ENCODE measurements around the gene TET2. TPM values are rescaled to one million over a fixed set of nuclear protein-coding genes. Genes with fewer than 3 reads are reported as not detected.

The TET2 gene
- polyA plus RNA-seq, 1 donor = 29.1 TPM

DNA sequence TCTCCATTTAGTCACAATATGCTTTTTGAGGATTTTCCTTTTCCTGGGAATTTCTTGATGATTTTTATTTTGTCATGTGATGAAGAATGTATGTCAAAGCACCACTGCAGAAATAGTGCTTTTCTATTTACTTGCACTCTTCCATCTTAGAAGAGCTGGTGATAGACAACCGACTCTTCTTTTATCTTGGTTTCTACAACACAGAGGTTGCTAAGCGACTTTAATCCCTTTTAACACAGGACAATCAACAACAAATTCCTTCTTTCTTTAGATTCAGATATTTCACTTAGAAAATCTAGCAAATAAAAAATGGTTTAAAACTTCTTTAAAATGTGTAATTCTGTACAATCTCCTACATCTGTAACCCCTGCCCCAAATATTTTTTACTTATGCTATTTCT is 34.6 kb downstream of the TET2 start:
- DNase-seq = no peak

DNA sequence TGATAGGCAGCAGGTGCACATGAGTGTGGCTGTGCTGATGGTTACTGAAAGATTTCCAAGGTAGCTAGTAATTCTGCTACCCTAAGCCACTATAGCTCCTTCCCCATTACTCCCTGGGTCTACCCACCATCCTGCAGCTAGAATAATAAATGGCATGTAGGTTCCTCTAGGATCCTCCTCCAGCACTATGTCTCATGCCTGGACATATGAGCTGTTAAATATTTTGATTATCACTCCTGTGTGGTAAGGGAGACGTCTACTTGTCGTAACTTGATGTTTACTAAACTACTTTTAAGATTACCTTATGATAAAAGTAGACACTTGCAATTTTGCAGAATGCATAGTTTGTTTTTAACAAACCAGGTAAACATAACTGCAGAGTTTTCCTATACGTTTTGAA is 35.5 kb downstream of the TET2 start:
- no peak for DNase-seq

DNA sequence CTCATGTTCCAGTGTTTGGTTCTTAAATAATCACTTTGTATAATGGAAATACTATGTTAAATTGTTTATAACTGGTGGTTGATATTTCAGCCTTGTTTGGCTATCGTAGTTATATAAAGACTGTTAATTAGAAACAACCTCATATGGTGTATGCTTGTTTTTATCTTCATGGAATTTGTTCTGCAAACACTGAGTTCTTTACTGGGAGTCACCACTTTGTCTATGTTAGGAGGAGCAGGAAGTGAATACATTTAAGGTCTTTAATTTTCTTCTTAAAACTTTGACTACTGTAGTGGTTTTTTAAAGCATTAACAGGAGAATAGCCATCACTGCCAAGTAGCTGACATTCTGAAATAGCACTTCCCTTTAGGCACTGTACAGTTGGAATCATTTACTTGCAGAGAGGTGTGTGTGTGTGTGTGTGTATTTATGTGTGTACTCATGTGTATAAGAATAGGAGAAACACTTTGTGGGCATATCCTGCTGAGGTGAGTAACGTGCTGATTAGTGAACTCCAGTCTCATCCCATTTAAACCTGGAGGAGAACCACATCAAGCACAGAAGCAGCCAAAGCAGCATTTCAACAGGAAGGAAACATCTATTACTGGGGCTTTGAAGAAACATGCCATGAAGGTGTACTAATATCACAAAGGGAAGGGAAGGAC is 37.8 kb downstream of the TET2 start:
- DNase-seq = no peak

DNA sequence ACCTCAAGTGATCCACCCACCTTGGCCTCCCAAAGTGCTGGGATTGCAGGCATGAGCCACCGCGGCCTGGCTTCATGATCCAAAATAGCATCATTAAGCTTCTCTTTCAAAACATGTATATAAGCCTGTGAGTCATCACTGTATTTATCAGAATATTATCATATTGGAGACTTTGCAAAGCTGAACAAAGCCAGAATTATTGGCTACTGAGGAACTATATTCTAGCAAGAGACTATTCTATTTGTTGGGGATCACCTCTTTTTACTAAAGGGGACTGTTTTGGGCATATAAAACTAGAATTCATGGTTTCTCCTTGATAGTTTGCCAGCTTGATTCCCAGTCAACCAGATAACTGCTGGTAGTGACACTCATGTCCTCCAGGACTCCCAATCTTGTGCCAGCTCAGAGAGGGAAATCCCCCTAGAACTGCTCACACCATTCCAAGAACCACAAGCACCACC is 40.1 kb downstream of the TET2 start:
- no peak for DNase-seq

DNA sequence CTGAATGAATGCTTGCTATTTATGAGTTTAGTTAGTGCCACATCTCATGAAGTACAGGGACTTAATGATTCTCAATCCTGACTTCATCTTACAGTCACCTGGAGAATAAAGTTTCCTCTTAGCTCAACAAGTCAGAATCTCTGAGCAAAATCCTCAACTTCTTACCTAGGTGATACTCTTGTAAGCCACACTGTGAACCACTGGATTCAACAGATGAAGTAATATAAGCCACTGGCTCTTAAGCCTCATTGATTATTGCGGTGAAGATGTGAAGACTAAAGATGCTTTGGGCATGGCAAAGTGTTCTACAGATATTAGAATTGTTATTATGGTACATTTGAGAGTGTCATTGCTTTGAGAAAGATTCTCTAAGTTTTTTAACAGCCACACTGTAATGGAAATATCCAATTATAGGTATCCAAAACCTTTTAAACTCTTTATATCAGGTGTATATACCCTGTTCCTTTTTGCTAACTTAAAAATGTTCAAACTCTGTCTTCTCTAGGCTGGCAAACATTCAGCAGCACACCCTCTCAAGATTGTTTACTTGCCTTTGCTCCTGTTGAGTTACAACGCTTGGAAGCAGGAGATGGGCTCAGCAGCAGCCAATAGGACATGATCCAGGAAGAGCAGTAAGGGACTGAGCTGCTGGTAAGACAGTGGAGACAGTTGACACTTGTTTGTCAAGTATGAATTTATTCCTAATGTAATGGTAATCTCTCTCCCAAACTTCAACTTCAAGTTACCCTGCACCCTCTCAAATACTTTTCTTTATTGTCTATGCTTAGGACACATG is 43.4 kb downstream of the TET2 start:
- no peak for DNase-seq

DNA sequence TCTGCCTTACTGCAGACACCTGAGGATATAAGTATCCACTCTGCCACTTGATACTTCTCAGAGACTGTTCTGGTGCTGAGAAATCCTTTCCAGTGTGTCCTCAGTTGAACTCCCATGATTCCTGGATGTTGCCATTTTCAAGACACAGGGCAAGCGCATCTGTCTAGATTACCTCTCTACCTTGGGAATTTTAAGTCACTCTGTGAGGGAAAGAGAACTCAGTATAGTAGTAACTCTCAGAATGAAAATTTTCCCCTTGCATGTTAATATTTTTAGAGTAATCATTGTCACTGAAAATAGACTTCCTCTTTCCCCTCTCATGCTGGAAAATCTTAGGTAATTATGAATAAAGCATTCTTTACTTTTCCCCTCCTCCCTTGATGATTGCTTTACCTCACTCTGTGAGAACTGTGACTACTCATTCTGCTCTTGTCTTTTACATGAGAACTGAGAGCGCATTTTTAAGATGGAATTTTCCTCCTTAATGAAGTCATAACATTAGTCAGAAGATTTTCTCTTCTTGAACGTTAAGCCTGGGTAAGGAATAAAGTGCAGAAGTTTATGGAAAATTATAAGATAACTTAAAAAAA is 45.0 kb downstream of the TET2 start:
- DNase-seq = no peak

DNA sequence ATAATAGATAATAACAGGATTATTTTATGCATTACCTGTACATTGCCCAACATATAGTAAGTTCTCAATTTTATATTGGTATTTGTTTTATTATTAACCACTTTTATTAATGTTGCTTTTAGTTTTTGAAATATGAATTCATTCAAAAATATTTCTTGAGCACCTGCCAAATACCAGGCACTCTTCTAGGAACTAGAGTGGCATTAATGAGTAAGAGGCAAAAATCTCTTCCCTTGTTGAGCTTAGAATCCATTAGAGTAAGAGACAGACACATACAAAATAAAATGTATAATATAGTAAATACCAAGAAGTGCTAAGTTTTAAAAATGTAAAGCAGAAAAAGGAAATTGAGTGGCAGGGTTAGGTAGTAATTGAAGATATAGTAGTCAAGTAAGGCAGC is 45.8 kb downstream of the TET2 start:
- no peak for DNase-seq

DNA sequence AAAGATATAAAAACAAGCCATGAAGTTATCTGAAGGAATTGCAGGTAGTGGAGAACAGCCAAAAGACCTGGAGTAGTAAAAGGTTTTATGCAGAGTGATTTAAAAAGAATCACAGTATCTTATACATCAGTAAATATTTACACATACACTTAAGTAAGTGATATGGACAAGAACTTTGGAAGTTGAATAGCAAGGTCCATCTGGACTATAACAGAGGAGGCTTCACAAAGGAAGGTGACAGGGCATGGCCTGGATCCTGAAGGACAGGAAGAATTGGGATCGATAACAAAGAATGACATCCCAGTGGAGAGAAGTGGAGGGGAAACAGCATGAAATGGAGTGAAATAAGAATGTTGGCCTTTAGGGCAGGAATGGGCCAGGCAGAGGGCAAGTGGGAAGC is 46.2 kb downstream of the TET2 start:
- no peak for DNase-seq

DNA sequence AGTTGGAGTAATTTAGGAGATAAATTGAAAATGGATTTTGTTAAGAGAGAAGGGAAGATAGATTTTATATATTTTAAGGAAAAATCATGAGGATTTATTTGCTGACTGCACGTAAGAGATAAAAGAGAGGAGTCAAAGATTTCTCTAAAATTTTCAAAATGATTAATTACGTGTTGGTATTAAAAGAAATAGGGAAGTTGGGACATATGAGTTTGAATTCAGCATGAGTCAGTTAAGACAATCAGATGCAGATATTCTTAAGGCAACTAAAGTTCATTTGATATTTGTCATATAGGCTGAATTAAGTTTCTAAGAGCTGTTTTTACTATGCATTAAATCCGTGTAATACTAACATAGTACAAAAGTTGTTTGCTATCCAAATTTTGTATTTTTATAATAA is 46.9 kb downstream of the TET2 start:
- no peak for DNase-seq

DNA sequence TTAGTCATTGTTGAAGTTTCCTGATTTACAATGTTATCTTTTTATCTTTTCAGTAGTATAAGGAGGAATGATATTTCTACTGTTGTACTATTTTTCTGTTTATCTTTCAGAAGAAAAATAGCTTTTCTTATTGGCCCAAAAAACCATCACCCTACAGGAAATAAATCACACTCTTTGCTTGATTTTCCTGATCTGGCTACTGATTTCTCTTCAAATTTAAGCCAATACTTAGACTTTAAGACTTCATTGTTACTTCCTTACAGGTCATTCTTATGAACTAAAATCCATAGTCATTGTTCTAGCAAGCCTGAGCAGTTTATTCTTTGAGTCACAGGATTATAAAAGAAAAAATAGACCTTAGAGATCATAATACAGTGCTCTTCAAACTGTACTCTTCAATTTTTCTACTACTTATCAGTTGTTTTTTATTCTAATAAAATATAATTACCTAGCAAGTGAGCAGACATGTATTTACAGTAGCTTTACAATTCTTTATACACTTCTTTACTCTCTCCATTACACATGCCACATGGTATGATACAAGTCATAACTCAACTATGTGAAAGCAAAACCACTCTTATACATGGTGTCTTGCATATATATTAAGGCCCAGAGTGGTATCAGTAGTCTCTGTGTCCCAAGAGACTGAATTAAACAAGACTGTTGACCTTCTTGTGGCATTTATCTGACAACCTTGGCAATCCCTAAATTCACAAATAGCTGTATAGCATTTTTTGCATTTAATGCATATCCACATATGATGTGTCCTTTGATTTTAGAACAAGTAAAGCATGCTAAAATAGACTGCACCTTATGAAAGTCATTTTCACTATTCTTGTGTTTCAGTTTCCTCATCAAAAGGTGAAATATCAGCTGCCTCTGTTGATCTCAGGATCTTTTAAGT is 47.9 kb downstream of the TET2 start:
- no peak for DNase-seq

DNA sequence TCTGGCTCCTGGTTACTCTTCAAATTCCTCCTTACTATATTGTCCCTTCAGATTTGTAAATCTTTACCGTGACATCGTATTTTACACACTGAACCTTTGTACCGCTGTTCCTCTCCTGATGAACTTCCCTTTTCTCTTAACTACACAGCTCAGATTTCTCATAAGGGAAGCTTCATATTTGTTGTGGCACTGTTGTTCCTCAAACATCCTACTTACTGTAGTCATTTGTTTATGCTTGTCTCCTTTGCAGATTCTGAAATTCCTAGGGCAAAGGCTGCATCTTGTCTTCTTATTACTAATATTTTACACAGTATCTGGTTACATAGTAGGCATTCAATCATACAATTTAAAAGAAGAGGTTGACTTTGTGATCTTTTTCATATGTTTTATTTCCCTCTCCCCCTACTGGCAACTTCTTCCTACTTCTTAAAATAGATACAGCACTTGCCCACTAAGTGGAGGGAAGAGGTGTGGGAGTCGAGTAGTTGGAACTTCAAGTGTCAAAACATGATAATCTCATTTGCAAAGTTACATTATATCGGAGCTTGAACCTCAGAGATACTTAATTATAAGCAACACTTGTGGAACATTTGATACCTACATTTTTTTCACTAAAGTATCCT is 50.0 kb downstream of the TET2 start:
- DNase-seq = no peak

DNA sequence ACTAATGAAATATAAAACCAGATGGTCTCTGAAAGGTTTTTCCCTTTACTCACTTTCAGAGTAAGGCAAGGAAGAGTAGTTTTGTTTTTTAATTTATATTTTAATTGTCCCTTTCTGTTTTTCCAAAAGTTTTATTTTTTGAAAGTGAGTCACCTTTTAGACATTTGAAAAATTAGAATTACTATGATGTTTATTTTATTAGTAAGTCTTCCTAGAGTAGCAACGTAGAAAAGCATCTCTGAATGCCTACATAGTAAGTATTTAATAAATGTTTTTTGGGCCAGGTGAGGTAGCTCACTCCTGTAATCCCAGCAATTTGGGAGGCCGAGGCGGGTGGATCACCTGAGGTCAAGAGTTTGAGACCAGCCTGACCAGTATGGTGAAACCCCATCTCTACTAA is 51.1 kb downstream of the TET2 start:
- DNase-seq = no peak

DNA sequence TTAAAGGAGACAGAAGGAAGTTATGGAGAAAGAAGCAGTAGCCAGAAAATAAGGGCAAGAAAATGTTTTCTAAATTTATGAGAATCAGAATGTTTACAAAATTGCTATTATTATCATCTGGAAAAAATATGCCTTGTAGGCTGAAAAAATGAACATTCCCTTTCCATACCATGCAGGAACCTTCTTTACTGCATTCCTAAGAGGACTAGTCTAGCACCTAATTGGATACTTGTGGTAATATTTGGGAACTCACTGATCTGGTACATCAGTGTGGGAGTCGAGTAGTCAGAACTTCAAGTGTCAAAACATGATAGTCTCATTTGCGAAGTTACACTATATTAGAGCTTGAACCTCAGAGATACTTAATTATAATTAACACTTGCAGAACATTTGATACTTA is 51.9 kb downstream of the TET2 start:
- no peak for DNase-seq

DNA sequence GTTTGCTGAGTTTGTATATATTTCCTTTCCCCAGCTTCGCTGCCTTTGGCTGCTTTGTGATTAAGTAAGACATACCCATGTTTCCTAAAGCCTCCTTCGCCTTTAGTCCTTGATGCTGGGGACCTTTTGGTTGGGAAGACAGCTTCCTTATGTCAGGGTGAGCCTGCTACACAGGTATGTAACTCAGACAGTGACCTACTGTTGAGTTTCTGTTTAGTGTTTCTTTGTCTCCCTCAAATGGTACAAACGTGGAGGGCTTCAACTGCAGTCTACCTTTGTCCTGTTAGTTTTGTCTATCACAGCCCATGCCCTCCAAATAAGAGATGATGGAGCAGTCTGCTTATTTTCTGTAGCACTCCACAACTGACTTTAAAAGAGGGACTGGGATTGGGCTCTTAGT is 59.5 kb downstream of the TET2 start:
- no peak for DNase-seq

DNA sequence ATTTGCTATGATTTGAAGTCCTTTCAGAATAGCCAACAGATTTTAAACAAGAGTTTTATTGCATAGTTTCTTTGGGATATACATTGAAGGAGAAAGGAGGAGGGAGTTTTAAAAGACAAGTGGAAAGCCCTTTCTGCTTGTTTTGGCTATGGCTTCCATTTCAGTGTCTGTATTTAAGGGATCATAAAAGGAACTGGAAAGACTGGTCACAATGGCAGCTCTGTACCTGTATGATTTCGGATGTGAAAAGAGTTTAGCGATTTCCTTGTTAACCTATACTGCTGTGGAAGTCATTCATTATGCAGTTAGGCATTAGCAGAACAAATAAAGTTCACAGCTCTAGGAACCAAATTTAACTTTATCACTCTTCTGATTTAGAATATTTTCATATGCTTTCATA is 60.7 kb downstream of the TET2 start:
- no peak for DNase-seq

DNA sequence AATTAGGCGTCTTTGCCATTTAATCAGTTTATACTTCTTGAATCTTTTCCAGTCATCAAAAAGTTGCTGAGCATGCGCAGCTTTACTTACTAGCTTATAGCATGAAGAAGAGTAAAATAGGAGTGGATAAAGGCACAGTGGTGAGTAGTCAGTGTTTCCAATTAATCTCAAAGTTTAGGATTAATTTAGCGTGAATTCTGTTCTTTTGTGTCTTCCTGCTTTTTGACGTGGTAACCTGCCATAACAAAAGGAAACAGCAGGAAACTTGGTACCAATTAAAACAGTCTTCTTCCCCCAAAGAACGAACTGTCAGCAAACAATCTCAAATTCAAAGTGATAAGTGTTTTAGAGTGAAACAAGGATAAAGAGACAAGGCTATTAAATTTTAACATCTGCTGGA is 61.9 kb downstream of the TET2 start:
- DNase-seq = no peak

DNA sequence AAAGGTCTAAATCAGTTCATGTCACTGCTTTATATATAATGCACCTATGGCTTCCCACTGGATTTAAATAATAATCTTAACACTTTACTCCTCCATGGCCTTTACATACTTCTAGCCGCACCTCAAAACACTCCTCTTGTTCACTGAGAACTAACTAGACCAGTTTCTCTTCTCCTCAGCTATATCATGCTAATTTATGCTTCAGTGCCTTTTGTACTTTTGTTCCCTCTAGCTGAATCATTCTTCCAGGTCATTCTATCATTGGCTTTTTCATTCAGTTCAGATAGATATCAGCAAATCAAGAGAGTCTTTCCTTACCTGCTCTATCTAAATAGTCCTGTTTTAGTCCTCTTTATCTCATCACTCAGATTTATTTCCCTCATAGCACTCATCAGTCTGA is 64.2 kb downstream of the TET2 start:
- DNase-seq = no peak

DNA sequence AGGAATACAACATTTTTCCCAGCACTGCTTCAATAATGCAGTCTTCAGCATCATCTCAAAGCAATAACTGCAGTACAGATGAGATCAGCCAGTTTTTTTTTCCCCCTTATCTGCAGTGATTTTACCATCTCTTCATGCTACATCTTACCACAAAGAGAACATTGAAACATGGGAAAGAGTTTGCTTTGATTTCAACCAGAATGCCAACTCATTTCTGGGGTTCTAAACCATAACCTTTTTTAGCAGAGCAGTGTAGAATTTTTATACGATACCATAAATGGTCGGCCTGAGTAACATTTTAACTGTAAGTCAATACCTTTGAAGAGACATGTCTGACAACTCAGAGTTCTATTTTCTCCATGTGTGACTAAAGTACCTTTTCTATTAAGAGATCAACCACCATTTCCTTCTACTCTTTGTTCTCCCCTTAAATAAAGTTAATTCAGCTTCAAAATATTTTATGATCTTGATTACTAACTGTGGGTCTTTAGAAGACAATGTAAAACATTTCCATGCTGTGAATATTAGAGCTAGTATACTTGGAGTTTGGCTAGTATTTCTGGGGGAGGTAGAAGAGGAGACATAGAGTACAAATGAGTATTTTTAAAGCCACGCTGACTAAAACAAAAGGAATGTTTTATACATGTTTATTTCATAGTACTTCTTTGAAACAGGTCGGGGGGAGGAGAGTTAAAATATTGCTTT is 69.1 kb downstream of the TET2 start:
- no peak for DNase-seq

DNA sequence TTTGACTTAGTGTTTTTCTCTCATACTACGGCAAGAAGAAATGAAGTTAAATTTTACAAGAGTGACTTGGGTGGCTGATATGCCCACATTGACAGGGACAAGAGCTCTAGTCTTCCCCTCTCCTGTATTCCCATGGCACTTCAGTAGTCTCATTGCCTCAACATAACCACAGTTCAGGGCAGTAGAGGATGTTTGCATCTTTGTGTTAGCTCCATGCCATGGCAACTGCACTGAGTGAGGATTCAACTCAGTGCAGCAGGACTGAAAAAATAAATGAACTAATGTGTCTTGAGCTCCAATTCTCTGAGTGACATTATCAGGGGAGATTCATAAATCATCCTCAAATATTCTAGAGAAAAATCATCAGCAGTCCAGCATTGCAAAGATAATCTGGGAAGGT is 78.8 kb downstream of the TET2 start:
- no peak for DNase-seq

DNA sequence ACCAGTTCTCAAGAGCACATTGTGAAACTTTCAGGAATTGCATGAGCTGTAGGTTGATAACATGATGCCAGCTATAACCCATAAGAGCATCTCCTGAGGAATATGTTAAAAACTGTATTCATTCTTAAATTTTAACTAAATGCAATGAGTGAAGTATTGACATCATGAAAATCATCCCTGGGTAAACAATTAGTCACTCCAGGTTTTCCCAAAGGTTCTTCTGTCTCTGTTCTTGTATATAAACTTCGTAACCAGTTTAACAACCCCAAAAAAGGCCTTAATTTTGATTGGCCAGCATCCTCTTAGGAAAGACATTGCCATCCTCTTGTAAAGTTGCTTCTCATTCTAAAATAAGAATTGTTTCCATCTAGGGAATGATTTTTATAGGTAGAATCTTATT is 80.4 kb downstream of the TET2 start:
- DNase-seq = no peak

DNA sequence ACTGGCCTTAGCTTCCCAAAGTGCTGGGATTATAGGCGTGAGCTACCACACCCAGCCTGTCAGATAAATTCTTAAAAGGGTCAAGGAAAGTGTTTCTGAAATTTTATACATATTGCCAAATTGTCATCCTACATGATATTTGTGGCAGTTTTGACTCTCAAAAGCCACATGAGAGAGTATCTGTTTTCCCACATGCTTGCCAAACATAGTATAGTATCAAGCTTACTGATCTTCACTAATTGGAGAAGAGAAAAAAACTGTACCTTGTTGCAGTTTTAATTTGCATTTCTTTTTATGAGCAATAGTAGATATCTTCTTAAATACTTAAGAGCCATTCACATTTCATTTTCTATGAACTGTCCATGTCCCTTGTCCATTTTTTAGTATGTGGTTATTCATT is 83.6 kb downstream of the TET2 start:
- DNase-seq = no peak
